Endothelial cell of umbilical vein (primary cell): Measurements from ENCODE around the gene HEATR5A.

Experiments
- POLR2A ChIP-seq: IDR thresholded peaks from 2 replicates; pipeline ENCODE4 v1.6.1; 2012; ENCODE audit warnings: low read depth, mild to moderate bottlenecking, control low read depth, low read length
- TF ChIP-seq, protein P1 (sequence below), 2 donors: IDR thresholded peaks; 1 replicate in 1 of 2; 2 replicates in 1 of 2; pipeline ENCODE4 v1.5.1; 2011; ENCODE audit warnings: low read length in 2 of 2, mild to moderate bottlenecking in 2 of 2, moderate library complexity in 2 of 2, control low read depth in 1 of 2, inconsistent platforms in 1 of 2, low read depth in 1 of 2; ENCODE audit not compliant: insufficient read depth in 1 of 2; ENCODE audit errors: extremely low read depth in 1 of 2

DNA sequence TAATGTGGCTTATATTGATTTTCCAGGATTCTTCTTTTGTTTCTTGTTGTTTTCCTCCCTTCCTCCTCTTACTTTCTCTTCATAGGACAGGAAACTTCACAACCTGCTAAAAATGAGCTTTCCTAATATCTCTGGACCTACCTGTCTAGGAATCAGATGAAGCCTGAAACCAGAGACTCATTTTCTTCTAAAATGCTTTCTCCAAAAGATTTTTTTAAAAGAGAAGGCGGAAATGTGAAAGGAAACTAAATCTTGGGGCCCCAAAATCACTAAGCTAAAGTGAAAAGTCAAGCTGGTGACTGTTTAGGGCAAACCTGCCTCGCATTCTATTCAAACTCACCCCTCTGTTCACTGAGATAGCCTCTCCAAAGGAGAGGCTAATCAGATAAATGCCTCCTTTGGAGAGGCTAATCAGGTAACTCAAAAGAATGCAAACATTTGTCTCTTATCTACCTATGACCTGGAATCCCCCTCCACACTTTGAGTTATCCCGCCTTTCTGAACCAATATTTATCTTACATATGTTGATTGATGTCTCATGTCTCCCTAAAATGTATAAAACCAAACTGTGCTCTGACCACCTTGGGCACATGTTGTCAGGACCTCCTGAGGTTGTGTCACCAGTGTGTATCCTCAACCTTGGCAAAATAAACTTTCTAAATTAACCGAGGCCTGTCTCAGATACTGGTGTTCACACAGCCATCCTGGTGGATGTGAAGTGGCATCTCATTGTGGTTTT is 140.0 kb downstream of the HEATR5A start:
- no peak for TF ChIP-seq POLR2A
- TF ChIP-seq, protein P1, sequence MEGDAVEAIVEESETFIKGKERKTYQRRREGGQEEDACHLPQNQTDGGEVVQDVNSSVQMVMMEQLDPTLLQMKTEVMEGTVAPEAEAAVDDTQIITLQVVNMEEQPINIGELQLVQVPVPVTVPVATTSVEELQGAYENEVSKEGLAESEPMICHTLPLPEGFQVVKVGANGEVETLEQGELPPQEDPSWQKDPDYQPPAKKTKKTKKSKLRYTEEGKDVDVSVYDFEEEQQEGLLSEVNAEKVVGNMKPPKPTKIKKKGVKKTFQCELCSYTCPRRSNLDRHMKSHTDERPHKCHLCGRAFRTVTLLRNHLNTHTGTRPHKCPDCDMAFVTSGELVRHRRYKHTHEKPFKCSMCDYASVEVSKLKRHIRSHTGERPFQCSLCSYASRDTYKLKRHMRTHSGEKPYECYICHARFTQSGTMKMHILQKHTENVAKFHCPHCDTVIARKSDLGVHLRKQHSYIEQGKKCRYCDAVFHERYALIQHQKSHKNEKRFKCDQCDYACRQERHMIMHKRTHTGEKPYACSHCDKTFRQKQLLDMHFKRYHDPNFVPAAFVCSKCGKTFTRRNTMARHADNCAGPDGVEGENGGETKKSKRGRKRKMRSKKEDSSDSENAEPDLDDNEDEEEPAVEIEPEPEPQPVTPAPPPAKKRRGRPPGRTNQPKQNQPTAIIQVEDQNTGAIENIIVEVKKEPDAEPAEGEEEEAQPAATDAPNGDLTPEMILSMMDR (IDR thresholded peaks at IDR 0.05; ENCODE audit: extremely low read depth in 1 of 2, insufficient read depth in 1 of 2, low read depth in 1 of 2, low read length in 2 of 2): no peak
